DOHH2 (cell line): Measurements from ENCODE around the gene GNG12.

Experiments
- CTCF ChIP-seq: fragments of 200-600 bp; sonication (generic); IDR thresholded peaks from one replicate; pipeline ENCODE4 v1.5.1; 2014; ENCODE audit warnings: antibody characterized with exemption, mild to moderate bottlenecking, low read depth, low read length; ENCODE audit not compliant: poor library complexity, severe bottlenecking
- EZH2phosphoT487 ChIP-seq: fragments of 200-600 bp; sonication (generic); IDR thresholded peaks from 2 replicates; pipeline ENCODE4 v1.6.1; 2017; ENCODE audit warnings: borderline replicate concordance, mild to moderate bottlenecking, antibody characterized with exemption, low read length, moderate library complexity, mixed read lengths

DNA sequence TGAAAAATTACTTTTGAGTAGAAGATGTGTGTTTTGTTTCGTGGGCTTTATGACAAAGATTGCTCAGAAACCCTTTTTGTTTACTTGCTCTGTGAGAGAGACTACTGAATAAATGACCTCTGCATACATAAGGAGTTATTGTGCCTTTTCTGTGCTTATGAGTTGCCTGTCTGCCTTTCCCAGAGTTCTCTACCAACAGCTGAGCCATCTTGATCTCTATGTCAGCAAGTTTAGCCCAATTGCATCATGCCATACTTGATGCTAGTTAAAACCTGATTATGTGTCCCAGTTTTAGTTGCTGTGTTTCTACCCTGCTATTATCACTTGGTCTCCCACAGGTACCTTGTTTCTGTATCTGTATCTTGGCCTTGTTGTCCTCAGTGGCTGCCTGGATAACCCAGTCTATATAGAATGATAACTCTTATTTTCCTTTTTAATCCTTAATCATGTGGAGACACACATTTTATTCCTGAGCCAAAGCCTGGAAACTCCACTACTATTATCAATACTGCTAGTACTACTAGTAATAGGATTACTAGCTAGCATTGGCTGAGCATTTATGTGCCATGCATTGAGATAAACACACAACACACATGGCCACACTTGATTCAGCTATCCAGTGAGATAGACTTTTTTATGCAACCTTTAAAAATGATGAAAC is 28.7 kb upstream of the GNG12 start:
- TF ChIP-seq CTCF (no peak), EZH2phosphoT487 (no peak)
